Suprapubic skin (tissue), 4 donors: Measurements from ENCODE around the gene TMC7.

Experiments
- EP300 ChIP-seq: sonication (generic); formaldehyde crosslinking; IDR thresholded peaks from one replicate; pipeline ENCODE4 v1.6.1; 2017; ENCODE audit warnings: antibody characterized with exemption
- POLR2A ChIP-seq, 2 donors: fragments of 450-650 bp; IDR thresholded peaks; one replicate each; pipeline ENCODE4 v1.6.1; 2017; ENCODE audit warnings: antibody characterized with exemption in 2 of 2, mild to moderate bottlenecking in 2 of 2, moderate library complexity in 2 of 2
- POLR2AphosphoS5 ChIP-seq, 3 donors: sonication (generic); formaldehyde crosslinking; IDR thresholded peaks; one replicate each; pipeline ENCODE4 v1.6.1; 2017; ENCODE audit warnings: antibody characterized with exemption in 3 of 3
- TF ChIP-seq, protein P1 (sequence below), 2 donors: fragments of 200-600 bp in 1 of 2; fragments of 450-650 bp in 1 of 2; sonication (generic) in 1 of 2; IDR thresholded peaks; one replicate each; pipeline ENCODE4 v1.5.1; 2016 to 2019; ENCODE audit warnings: antibody characterized with exemption in 2 of 2, mild to moderate bottlenecking in 1 of 2, moderate library complexity in 1 of 2

DNA sequence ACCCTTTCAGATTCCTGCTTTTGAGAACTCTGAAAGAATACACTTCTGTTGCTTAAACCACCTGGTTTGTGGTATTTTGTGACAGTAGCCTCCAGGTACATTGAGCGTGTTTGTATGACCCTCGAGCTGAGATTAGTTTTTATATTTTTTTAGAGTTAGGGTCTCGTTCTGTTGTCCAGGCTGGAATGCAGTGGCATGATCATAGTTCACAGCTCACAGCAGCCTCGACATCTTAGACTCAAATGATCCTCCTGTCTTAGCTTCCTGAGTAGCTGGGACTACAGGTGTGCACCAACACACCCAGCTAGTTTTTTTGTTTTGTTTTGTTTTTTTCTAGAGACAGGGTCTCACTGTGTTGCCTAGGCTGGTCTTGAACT is 125.5 kb downstream of the TMC7 start:
- TF ChIP-seq POLR2A (IDR thresholded peaks at IDR 0.05) (no peak), POLR2AphosphoS5 (IDR thresholded peaks at IDR 0.05) (no peak), EP300 (no peak)
- TF ChIP-seq, protein P1, sequence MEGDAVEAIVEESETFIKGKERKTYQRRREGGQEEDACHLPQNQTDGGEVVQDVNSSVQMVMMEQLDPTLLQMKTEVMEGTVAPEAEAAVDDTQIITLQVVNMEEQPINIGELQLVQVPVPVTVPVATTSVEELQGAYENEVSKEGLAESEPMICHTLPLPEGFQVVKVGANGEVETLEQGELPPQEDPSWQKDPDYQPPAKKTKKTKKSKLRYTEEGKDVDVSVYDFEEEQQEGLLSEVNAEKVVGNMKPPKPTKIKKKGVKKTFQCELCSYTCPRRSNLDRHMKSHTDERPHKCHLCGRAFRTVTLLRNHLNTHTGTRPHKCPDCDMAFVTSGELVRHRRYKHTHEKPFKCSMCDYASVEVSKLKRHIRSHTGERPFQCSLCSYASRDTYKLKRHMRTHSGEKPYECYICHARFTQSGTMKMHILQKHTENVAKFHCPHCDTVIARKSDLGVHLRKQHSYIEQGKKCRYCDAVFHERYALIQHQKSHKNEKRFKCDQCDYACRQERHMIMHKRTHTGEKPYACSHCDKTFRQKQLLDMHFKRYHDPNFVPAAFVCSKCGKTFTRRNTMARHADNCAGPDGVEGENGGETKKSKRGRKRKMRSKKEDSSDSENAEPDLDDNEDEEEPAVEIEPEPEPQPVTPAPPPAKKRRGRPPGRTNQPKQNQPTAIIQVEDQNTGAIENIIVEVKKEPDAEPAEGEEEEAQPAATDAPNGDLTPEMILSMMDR (IDR thresholded peaks at IDR 0.05), result no peak
